ENCODE data around the gene ZNF333. TPM values are rescaled to one million over a fixed set of nuclear protein-coding genes. Genes with fewer than 3 reads are reported as not detected.
"Not testable (repeated sequence)": the region's sequence is repeated elsewhere in the genome, so short reads cannot be mapped to it uniquely, and the experiment has no call there.

The ZNF333 gene
- total RNA-seq, 1 donor from 2014 or later, result 6.1 TPM

DNA sequence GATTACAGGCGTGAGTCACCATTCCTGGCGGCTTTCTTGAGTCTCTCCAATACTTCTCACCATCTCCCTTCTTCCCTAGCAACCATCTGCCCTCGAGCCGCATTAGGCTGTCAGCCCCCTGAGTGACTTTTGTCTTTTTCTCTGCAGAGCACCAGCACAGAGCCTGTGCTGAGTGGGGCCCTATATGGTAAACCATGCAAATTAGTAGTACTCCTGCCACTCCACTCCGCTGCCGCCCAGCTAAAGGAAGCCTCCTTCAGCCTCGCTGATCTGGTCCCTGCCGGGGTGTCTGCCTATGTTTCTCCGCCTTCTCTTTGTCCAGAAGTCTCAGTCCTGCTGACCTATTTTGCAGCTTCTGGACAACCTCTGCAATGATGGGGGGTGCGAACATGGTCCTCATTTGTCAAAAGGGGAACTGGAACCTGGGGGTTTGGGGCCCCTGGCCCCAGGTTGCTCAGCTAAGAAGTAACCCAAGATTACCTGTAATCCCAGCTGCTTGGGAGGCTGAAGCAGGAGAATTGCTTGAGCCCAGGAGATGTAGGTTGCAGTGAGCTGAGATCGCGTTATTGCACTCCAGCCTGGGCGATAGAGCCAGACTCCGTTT is 90.9 kb downstream of the ZNF333 start:
- ATAC-seq; DNase-seq (ENCODE audit: missing footprints); intact Hi-C loops (cut with DNase I): not testable (repeated sequence)

DNA sequence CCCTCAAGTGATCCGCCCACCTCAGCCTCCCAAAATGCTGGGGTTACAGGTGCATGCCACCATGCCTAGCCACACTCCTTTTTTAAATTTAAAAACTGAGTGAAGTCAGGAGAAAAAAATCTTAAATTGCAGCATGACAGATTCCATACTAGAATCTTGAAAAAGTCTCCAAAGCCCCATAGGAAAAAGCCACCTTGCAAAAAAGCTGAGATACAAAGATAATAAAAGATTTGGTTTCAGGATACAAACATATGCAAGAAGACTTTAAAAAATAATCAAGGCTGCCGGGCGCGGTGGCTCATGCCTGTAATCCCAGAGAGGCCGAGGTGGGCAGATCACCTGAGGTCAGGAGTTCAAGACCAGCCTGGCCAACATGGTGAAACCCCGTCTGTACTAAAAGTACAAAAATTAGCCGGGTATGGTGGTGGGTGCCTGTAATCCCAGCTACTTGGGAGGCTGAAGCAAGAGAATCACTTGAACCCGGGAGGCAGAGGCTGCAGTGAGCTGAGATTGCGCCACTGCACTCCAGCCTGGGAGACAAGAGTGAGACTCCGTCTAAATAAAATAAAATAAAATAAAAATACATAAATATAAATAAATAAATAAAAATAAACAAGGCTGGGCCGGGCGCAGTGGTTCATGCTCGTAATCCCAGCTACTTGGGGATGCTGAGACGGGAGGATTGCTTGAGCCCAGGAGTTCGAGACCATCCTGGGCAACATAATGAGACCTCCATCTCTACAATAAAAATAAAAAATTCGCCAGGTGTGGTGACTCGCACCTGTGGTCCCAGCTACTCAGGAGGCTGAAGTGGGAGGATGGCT is 92.1 kb downstream of the ZNF333 start:
- intact Hi-C loops (cut with DNase I); ATAC-seq; DNase-seq (ENCODE audit: missing footprints): not testable (repeated sequence)

DNA sequence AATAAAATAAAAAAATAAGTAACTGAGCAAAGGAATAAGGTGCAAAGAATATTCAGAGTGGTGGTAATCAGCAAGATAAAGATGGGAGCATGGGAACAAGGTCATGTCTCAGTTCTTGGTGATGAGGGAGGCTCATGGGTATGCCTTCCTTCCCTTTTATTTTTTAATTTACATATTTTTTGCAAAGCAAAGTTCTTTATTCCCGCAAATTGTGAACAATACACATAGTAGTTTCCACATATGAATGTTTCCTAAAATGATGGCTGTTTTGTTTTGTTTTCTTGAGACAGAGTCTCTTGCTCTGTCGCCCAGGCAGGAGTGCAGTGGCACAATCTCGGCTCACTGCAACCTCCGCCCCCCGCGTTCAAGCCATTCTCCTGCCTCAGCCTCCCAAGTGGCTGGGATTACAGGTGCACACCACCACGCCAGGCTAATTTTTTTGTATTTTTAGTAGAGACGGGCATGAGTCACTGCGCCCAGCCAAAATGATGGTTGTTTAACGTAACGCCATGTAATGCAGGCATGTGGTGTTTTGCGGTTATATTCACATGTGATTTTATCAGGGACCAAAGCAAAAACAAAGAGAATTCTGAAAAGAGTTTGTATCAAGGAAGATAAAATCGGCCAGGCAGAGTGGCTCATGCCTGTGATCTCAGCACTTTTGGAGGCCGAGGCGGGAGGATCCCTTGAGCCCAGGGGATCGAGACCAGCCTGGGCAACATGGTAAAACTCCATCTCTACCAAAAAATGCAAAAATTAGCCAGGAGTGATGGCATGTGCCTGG is 93.0 kb downstream of the ZNF333 start:
- ATAC-seq (no peak), DNase-seq (ENCODE audit: missing footprints) (no peak)
- intact Hi-C loops (cut with DNase I), result no loop called here

Other genes with a start within 250 kb of the ZNF333 start
- not detected for gene PTGER1, start 214.7 kb upstream of the ZNF333 start, total RNA-seq
- 50.0 TPM for gene GIPC1, start 193.9 kb upstream of the ZNF333 start, total RNA-seq
- 46.9 TPM for gene DNAJB1, start 171.7 kb upstream of the ZNF333 start, total RNA-seq
- gene TECR, start 160.5 kb upstream of the ZNF333 start, total RNA-seq, result 77.4 TPM
- 529 TPM for gene NDUFB7, start 118.0 kb upstream of the ZNF333 start, total RNA-seq
- gene CLEC17A, start 107.0 kb upstream of the ZNF333 start, total RNA-seq, result not detected
- gene ADGRE3, start 15.2 kb upstream of the ZNF333 start, total RNA-seq, result 0.11 TPM
- 0.87 TPM for gene ADGRE2, start 88.5 kb downstream of the ZNF333 start, total RNA-seq
- gene OR7A5, start 145.1 kb downstream of the ZNF333 start, total RNA-seq, result not detected
- gene OR7C1, start 145.1 kb downstream of the ZNF333 start, total RNA-seq, result not detected
- gene OR7A10, start 158.9 kb downstream of the ZNF333 start, total RNA-seq, result not detected
- gene OR7A17, start 196.1 kb downstream of the ZNF333 start, total RNA-seq, result not detected

Data from Right ventricle myocardium inferior (tissue), 1 donor.